Glutamatergic neuron (in vitro differentiated cells): ENCODE results near the gene USP7. TPM values are rescaled to one million over a fixed set of nuclear protein-coding genes. Genes with fewer than 3 reads are reported as not detected.

Source experiments
- DNase-seq: peaks from one replicate; pipeline ENCODE4 v3.0.0; 2022
- H3K27ac Mint-ChIP-seq: one replicate; pipeline ENCODE4 v1.8.0; 2020; ENCODE audit warnings: mild to moderate bottlenecking, mixed read lengths, inconsistent platforms; ENCODE audit not compliant: unreplicated experiment
- H3K27me3 Mint-ChIP-seq: one replicate; pipeline ENCODE4 v1.8.0; 2020; ENCODE audit warnings: mild to moderate bottlenecking, moderate library complexity, mixed read lengths, inconsistent platforms; ENCODE audit not compliant: unreplicated experiment
- H3K36me3 Mint-ChIP-seq: one replicate; pipeline ENCODE4 v1.8.0; 2020; ENCODE audit warnings: mild to moderate bottlenecking, mixed read lengths, inconsistent platforms; ENCODE audit not compliant: unreplicated experiment
- H3K4me1 Mint-ChIP-seq: one replicate; pipeline ENCODE4 v1.8.0; 2020; ENCODE audit warnings: mild to moderate bottlenecking, low read depth, mixed read lengths, inconsistent platforms; ENCODE audit not compliant: unreplicated experiment
- H3K4me3 Mint-ChIP-seq: one replicate; pipeline ENCODE4 v1.8.0; 2020; ENCODE audit warnings: mild to moderate bottlenecking, mixed read lengths, inconsistent platforms; ENCODE audit not compliant: unreplicated experiment
- H3K9me3 Mint-ChIP-seq: one replicate; pipeline ENCODE4 v1.8.0; 2020; ENCODE audit warnings: mild to moderate bottlenecking, moderate library complexity, mixed read lengths, inconsistent platforms; ENCODE audit not compliant: unreplicated experiment
- CTCF ChIP-seq: fragments of 200-600 bp; sonication (generic); IDR thresholded peaks from one replicate; pipeline ENCODE4 v1.5.0; 2021; ENCODE audit not compliant: partially characterized antibody, unreplicated experiment
- total RNA-seq: library from RNA; stranded (reverse); fragmentation: NEBNext Ultra II Directional; extraction: Animal tissue kit (Norgen Biotek cat#: 25700); gene quantifications from one replicate; pipeline ENCODE4 v1.2.1, GENCODE V29; 2021; ENCODE audit not compliant: unreplicated experiment

USP7 gene
- total RNA-seq, 1 donor from 2014 or later: 167 TPM

DNA sequence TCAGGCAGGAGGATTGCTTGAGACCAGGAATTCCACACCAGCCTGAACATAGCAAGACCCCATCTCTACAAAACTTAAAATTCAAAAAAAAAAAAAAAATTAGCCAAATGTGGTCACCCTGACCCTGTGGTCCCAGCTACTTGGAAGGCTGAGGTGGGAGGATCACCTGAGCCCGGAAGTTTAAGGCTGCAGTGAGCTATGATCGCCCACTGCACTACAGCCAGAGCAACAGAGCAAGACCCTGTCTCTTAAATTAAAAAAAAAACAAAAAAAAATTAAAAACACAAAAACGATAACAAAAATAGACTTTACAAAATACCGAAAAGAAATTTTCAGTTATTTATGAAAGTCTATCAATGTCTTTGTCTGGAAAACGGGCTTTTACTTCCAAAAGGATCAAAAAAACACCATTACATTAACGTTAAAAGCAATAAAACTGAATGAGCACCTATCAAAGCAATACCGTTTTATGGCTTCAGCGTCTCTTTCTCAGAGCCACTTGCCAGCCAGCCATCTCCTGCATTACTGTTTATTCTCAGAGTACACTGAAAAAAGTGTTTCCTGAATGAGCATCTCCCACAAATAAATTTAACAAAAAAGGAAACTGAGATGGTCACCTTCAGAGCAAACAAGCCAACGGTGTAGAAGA, 6.1 kb downstream of the USP7 start:
- Mint-ChIP-seq H3K36me3 (no peaks in the 10 kb centered on the region), H3K9me3 (peaks cover 16% of the 10 kb centered on the region), H3K27ac (no peak overlapping the region), H3K27me3 (peaks cover 8% of the 10 kb centered on the region), H3K4me1 (peaks cover 61% of the 10 kb centered on the region), H3K4me3 (no peak overlapping the region)
- DNase-seq: no peak
- TF ChIP-seq CTCF: no peak

DNA sequence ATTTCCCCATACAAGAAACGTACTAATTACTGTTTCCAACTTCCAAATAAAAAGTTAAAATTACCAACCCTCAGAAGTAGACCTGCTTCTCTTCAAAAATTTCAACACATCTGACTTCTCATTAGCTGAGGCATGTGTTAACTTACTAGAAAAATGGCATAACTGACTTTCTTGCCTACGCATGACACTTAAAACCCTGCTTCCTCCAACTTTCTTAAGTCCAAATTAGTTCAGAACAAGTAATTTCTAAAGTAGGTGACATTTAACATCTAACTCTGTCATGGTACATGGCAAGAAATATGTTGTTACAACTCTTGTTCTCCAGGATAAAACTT, 6.7 kb downstream of the USP7 start:
- H3K9me3 Mint-ChIP-seq: peaks cover 11% of the 10 kb centered on the region
- H3K4me3 Mint-ChIP-seq: no peak overlapping the region
- no peak overlapping the region for H3K27ac Mint-ChIP-seq
- no peak for DNase-seq
- TF ChIP-seq CTCF: no peak
- H3K4me1 Mint-ChIP-seq: peaks cover 58% of the 10 kb centered on the region
- peaks cover 3% of the 10 kb centered on the region for H3K27me3 Mint-ChIP-seq
- no peaks in the 10 kb centered on the region for H3K36me3 Mint-ChIP-seq

- peaks cover 2% of the 10 kb centered on the region for H3K27me3 Mint-ChIP-seq
- peaks cover 54% of the 10 kb centered on the region for H3K4me1 Mint-ChIP-seq
- peaks cover 6% of the 10 kb centered on the region for H3K9me3 Mint-ChIP-seq
- H3K36me3 Mint-ChIP-seq: no peaks in the 10 kb centered on the region
- no peak overlapping the region for H3K4me3 Mint-ChIP-seq
- no peak for DNase-seq
- no peak overlapping the region for H3K27ac Mint-ChIP-seq
- TF ChIP-seq CTCF: no peak
Observed at GRCh38 chr16:8956265-8957062, 7.2 kb downstream of the USP7 start.

DNA sequence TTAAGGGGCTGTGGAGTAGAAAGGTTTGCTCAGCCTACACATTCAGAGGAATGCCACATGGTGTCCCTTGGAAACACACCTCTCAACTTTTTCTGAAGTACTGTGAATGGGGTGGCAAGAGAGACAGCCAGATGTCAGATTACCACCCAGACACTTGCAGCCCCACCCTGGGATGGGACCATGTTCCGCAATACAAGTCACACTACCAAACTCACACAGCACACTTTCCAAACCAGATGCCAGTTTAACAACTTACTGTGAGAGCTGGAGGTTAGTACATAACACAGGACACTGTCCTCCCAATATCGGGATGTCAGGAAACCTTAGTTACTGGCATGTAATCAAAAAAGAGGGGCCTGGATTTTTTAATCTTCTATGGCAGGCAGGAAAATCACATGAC, 7.9 kb downstream of the USP7 start:
- H3K27me3 Mint-ChIP-seq: peaks cover 2% of the 10 kb centered on the region
- DNase-seq: no peak
- peak overlapping the region; percentile 38 for H3K27ac Mint-ChIP-seq
- H3K4me3 Mint-ChIP-seq: no peak overlapping the region
- H3K4me1 Mint-ChIP-seq: peaks cover 55% of the 10 kb centered on the region
- H3K36me3 Mint-ChIP-seq: no peaks in the 10 kb centered on the region
- TF ChIP-seq CTCF: no peak
- peaks cover 6% of the 10 kb centered on the region for H3K9me3 Mint-ChIP-seq

GRCh38 chr16:8953064-8953463, 10.6 kb downstream of the USP7 start:
- H3K36me3 Mint-ChIP-seq: no peaks in the 10 kb centered on the region
- peak overlapping the region; percentile 49 for H3K4me3 Mint-ChIP-seq
- H3K27me3 Mint-ChIP-seq: peaks cover 5% of the 10 kb centered on the region
- no peak for TF ChIP-seq CTCF
- peak overlapping the region; percentile 33 for H3K27ac Mint-ChIP-seq
- H3K9me3 Mint-ChIP-seq: peaks cover 6% of the 10 kb centered on the region
- peaks cover 48% of the 10 kb centered on the region for H3K4me1 Mint-ChIP-seq
- DNase-seq: no peak
